Smooth muscle cell (in vitro differentiated cells): ENCODE results near the gene KCNB1. TPM values are rescaled to one million over a fixed set of nuclear protein-coding genes. Genes with fewer than 3 reads are reported as not detected.

Source experiments
- DNase-seq: peaks from one replicate; lab custom pipeline; 2025; ENCODE audit not compliant: unreplicated experiment; lab: John Stamatoyannopoulos, UW
- H2AFZ ChIP-seq: fragments of 200-600 bp; sonication (generic); 2 replicates; pipeline ENCODE4 v1.6.0; 2016; ENCODE audit warnings: antibody characterized with exemption, low read depth, mild to moderate bottlenecking
- H3F3A ChIP-seq: fragments of 200-600 bp; sonication (generic); 2 replicates; pipeline ENCODE4 v1.6.0; 2017; ENCODE audit warnings: antibody characterized with exemption, low read depth
- H3K27ac ChIP-seq: fragments of 200-600 bp; sonication (generic); 2 replicates; pipeline ENCODE4 v1.5.1; 2016; ENCODE audit warnings: low read depth, mild to moderate bottlenecking
- H3K27me3 ChIP-seq: fragments of 200-600 bp; sonication (generic); 2 replicates; pipeline ENCODE4 v1.6.1; 2016; ENCODE audit warnings: low read depth, mild to moderate bottlenecking
- H3K36me3 ChIP-seq: fragments of 200-600 bp; sonication (generic); 2 replicates; pipeline ENCODE4 v1.5.1; 2016; ENCODE audit warnings: low read depth
- H3K4me1 ChIP-seq: fragments of 200-600 bp; sonication (generic); 2 replicates; pipeline ENCODE4 v1.5.1; 2016; ENCODE audit warnings: low read depth
- H3K4me2 ChIP-seq: fragments of 200-600 bp; sonication (generic); 2 replicates; pipeline ENCODE4 v1.6.0; 2016; ENCODE audit warnings: mild to moderate bottlenecking
- H3K4me3 ChIP-seq: fragments of 200-600 bp; sonication (generic); 2 replicates; pipeline ENCODE4 v1.5.1; 2016; ENCODE audit warnings: mild to moderate bottlenecking
- H3K79me2 ChIP-seq: fragments of 200-600 bp; sonication (generic); 2 replicates; pipeline ENCODE4 v1.6.0; 2016; ENCODE audit warnings: low read depth, mild to moderate bottlenecking
- H3K9ac ChIP-seq: fragments of 200-600 bp; sonication (generic); 2 replicates; pipeline ENCODE4 v1.6.0; 2016; ENCODE audit warnings: low read depth
- H3K9me3 ChIP-seq: fragments of 200-600 bp; sonication (generic); replicated peaks from 2 replicates; pipeline ENCODE4 v1.5.1; 2016; ENCODE audit warnings: low read depth
- H4K20me1 ChIP-seq: fragments of 200-600 bp; sonication (generic); 2 replicates; pipeline ENCODE4 v1.6.0; 2016; ENCODE audit warnings: low read depth
- CTCF ChIP-seq: fragments of 200-600 bp; sonication (generic); IDR thresholded peaks from 2 replicates; pipeline ENCODE4 v1.5.1; 2017; ENCODE audit warnings: borderline replicate concordance, mild to moderate bottlenecking, antibody characterized with exemption; ENCODE audit not compliant: insufficient read depth, poor library complexity, severe bottlenecking
- WGBS: methylation state at CpG from one replicate; pipeline ENCODE4 v1.1.7; 2016; ENCODE audit warnings: low lambda C conversion rate; 5-methylcytosine and 5-hydroxymethylcytosine counted together
- polyA plus RNA-seq: library from polyadenylated mRNA; unstranded; fragments of >200 nt; fragmentation: Nextera tagmentation; extraction: Ambion mirVana; gene quantifications from 2 replicates; pipeline ENCODE4 v1.2.1, GENCODE V29; 2016
- total RNA-seq: library from RNA; depleted of rRNA; stranded (reverse); fragments of >200 nt; gene quantifications from 2 replicates; pipeline ENCODE4 v1.2.3, GENCODE V29; 2014

Gene KCNB1
- total and polyA plus RNA-seq, 2 experiments from 2014 or later, result not detected

GRCh38 chr20:49394264-49394663 lies 88.2 kb downstream of the KCNB1 start:
- Histone ChIP-seq H3K27me3 (peaks cover 14% of the 10 kb centered on the region), H4K20me1 (no peaks in the 10 kb centered on the region), H3K79me2 (no peaks in the 10 kb centered on the region), H2AFZ (no peak overlapping the region), H3K4me2 (no peak overlapping the region), H3K9ac (no peak overlapping the region), H3K4me3 (no peak overlapping the region), H3K27ac (no peak overlapping the region), H3K9me3 (no peaks in the 10 kb centered on the region), H3F3A (no peaks in the 10 kb centered on the region), H3K4me1 (peaks cover 3% of the 10 kb centered on the region), H3K36me3 (no peaks in the 10 kb centered on the region)
- no peak for DNase-seq
- 76% methylated on average over 4 of the region's 4 CpGs for WGBS
- no peak for TF ChIP-seq CTCF

DNA sequence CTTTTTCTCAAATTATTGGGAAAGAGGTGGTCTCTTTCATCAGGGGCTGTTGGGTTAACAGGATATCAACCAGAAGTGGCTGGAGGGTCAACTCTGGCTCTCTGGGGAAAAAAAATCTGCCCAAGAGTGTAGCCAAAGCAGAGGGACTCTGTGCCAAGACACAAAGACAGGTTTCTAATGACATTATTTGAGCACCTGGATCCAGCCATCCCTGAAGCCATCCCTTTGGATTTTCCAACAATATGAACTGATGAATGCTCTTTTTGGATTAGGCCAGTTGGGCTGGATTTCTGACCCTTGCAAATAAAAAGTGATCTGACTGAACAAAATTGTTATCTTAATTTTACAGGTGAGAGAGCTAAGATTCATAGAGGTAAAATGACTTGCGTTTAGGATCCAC lies 88.7 kb downstream of the KCNB1 start:
- H3K36me3 ChIP-seq, result no peaks in the 10 kb centered on the region
- DNase-seq, result no peak
- no peak overlapping the region for H3K4me2 ChIP-seq
- H3K79me2 ChIP-seq, result no peaks in the 10 kb centered on the region
- TF ChIP-seq CTCF, result no peak
- H3K4me1 ChIP-seq, result peaks cover 3% of the 10 kb centered on the region
- 93% methylated on average over 1 of the region's 1 CpG for WGBS
- H3K9ac ChIP-seq, result no peak overlapping the region
- no peak overlapping the region for H3K4me3 ChIP-seq
- no peak overlapping the region for H2AFZ ChIP-seq
- H3K27me3 ChIP-seq, result peaks cover 14% of the 10 kb centered on the region
- no peaks in the 10 kb centered on the region for H3F3A ChIP-seq
- no peaks in the 10 kb centered on the region for H4K20me1 ChIP-seq
- H3K9me3 ChIP-seq, result no peaks in the 10 kb centered on the region
- no peak overlapping the region for H3K27ac ChIP-seq

GRCh38 chr20:49392745-49393144 lies 89.7 kb downstream of the KCNB1 start:
- Histone ChIP-seq H3K27ac (no peak overlapping the region), H2AFZ (no peak overlapping the region), H3K27me3 (peaks cover 18% of the 10 kb centered on the region), H3F3A (no peaks in the 10 kb centered on the region), H3K9me3 (no peaks in the 10 kb centered on the region), H3K9ac (no peak overlapping the region), H4K20me1 (no peaks in the 10 kb centered on the region), H3K79me2 (no peaks in the 10 kb centered on the region), H3K4me3 (no peak overlapping the region), H3K4me1 (peaks cover 3% of the 10 kb centered on the region), H3K36me3 (no peaks in the 10 kb centered on the region), H3K4me2 (no peak overlapping the region)
- DNase-seq, result no peak
- TF ChIP-seq CTCF, result no peak
- WGBS, result 95% methylated on average over 4 of the region's 4 CpGs

DNA sequence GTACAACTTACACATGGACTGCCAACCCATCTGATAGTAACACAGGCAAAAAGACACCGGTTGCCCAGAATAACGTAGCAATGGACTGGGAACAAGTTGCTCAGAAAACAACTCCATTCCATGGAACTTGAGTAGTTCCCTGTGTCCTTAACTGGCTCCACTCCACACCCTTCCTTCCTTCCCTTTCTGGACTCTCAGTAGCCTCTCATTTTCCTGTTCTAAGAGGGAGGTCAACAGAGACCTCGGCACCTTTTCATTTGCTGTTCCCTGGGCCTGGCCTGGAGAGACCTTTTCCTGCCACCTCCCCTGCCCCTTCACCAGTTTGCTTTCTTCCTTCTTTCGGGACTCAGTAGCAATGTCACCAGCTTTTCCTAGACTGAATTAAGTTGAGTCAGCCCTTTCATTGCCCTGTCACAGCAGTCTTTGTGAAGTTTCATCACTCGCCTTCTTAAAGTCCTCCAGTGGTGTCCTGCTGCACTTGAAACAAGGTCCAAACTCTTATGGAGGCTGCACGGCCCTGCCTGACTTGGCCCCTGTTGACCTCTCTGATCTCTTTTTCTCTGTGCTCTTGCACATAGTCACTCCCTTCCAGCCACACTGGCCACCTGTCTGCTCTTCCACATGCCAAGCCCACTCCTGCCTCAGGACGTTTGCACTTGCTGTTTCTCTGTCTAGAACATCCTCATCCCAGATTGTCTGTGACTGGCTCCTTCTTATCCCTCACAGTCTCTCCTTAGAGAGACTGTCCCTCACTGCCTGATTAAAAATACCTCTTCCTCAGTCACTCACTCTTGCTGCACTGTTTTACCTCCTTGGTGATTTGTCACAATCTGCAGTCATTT lies 90.8 kb downstream of the KCNB1 start:
- H4K20me1 ChIP-seq, result no peaks in the 10 kb centered on the region
- DNase-seq, result no peak
- no peaks in the 10 kb centered on the region for H3K4me1 ChIP-seq
- no peak overlapping the region for H3K27ac ChIP-seq
- no peaks in the 10 kb centered on the region for H3K36me3 ChIP-seq
- H3K27me3 ChIP-seq, result peaks cover 18% of the 10 kb centered on the region
- H3K9ac ChIP-seq, result no peak overlapping the region
- H3K4me2 ChIP-seq, result no peak overlapping the region
- TF ChIP-seq CTCF, result no peak
- no peaks in the 10 kb centered on the region for H3F3A ChIP-seq
- no peak overlapping the region for H3K4me3 ChIP-seq
- no peaks in the 10 kb centered on the region for H3K79me2 ChIP-seq
- 83% methylated on average over 7 of the region's 7 CpGs for WGBS
- H2AFZ ChIP-seq, result no peak overlapping the region
- no peaks in the 10 kb centered on the region for H3K9me3 ChIP-seq
